Measurements from ENCODE around the gene CLDN22. TPM values are rescaled to one million over a fixed set of nuclear protein-coding genes. Genes with fewer than 3 reads are reported as not detected.

CLDN22 gene
- total RNA-seq, 3 donors from 2014 or later, result not detected

GRCh38 chr4:183337833-183338232, 17.8 kb upstream of the CLDN22 start:
- intact Hi-C loops (cut with DNase I; ENCODE audit: low total_unique reads), result no loop called here
- no peak overlapping the region for H3K4me3 ChIP-seq

GRCh38 chr4:183337349-183337748, 17.3 kb upstream of the CLDN22 start:
- no peak for TF ChIP-seq POLR2A (IDR thresholded peaks at IDR 0.05)
- TF ChIP-seq POLR2AphosphoS5 (IDR thresholded peaks at IDR 0.05), result no peak
- TF ChIP-seq CTCF (IDR thresholded peaks at IDR 0.05), result no peak
- intact Hi-C loops (cut with DNase I; ENCODE audit: low total_unique reads), result no loop called here
- no peaks in the 10 kb centered on the region for H3K27me3 ChIP-seq
- H3K36me3 ChIP-seq, result no peaks in the 10 kb centered on the region
- no peaks in the 10 kb centered on the region for H3K9me3 ChIP-seq
- DNase-seq (ENCODE audit: low spot score in 2 of 2), result no peak
- peak overlapping the region in 1 of 2 donors; percentile 14 for H3K27ac ChIP-seq
- no peaks in the 10 kb centered on the region for H3K4me1 ChIP-seq
- no peak overlapping the region for H3K4me3 ChIP-seq

More at GRCh38 chr4:183337833-183338232, 17.8 kb upstream of the CLDN22 start:
- no peak for TF ChIP-seq CTCF (IDR thresholded peaks at IDR 0.05)
- no peak for TF ChIP-seq POLR2A (IDR thresholded peaks at IDR 0.05)
- no peak for TF ChIP-seq POLR2AphosphoS5 (IDR thresholded peaks at IDR 0.05)
- Histone ChIP-seq H3K27ac (peak overlapping the region in 1 of 2 donors; percentile 14), H3K36me3 (no peaks in the 10 kb centered on the region), H3K4me1 (no peaks in the 10 kb centered on the region), H3K27me3 (no peaks in the 10 kb centered on the region), H3K9me3 (no peaks in the 10 kb centered on the region)
- no peak for DNase-seq (ENCODE audit: low spot score in 2 of 2)

- Histone ChIP-seq H3K27me3 (no peaks in the 10 kb centered on the region), H3K9me3 (no peaks in the 10 kb centered on the region), H3K4me3 (no peak overlapping the region), H3K27ac (no peak overlapping the region), H3K4me1 (no peaks in the 10 kb centered on the region), H3K36me3 (no peaks in the 10 kb centered on the region)
- DNase-seq (ENCODE audit: low spot score in 2 of 2), result no peak
- intact Hi-C loops (cut with DNase I; ENCODE audit: low total_unique reads), result no loop called here
- TF ChIP-seq POLR2A (IDR thresholded peaks at IDR 0.05) (no peak), CTCF (IDR thresholded peaks at IDR 0.05) (no peak), POLR2AphosphoS5 (IDR thresholded peaks at IDR 0.05) (no peak)
Observed at GRCh38 chr4:183335369-183335940, 15.4 kb upstream of the CLDN22 start.

GRCh38 chr4:183333983-183334382, 13.9 kb upstream of the CLDN22 start:
- no peaks in the 10 kb centered on the region for H3K27me3 ChIP-seq
- H3K27ac ChIP-seq, result no peak overlapping the region
- DNase-seq (ENCODE audit: low spot score in 2 of 2), result no peak
- H3K9me3 ChIP-seq, result no peaks in the 10 kb centered on the region
- no peak overlapping the region for H3K4me3 ChIP-seq
- intact Hi-C loops (cut with DNase I; ENCODE audit: low total_unique reads), result no loop called here
- no peak for TF ChIP-seq POLR2AphosphoS5 (IDR thresholded peaks at IDR 0.05)
- TF ChIP-seq CTCF (IDR thresholded peaks at IDR 0.05), result no peak
- TF ChIP-seq POLR2A (IDR thresholded peaks at IDR 0.05), result no peak
- H3K4me1 ChIP-seq, result no peaks in the 10 kb centered on the region
- no peaks in the 10 kb centered on the region for H3K36me3 ChIP-seq

GRCh38 chr4:183333202-183333601, 13.1 kb upstream of the CLDN22 start:
- Histone ChIP-seq H3K27ac (no peak overlapping the region), H3K9me3 (no peaks in the 10 kb centered on the region), H3K4me3 (no peak overlapping the region), H3K4me1 (no peaks in the 10 kb centered on the region), H3K36me3 (no peaks in the 10 kb centered on the region), H3K27me3 (no peaks in the 10 kb centered on the region)
- TF ChIP-seq POLR2AphosphoS5 (IDR thresholded peaks at IDR 0.05) (no peak), CTCF (IDR thresholded peaks at IDR 0.05) (no peak), POLR2A (IDR thresholded peaks at IDR 0.05) (no peak)
- no peak for DNase-seq (ENCODE audit: low spot score in 2 of 2)
- intact Hi-C loops (cut with DNase I; ENCODE audit: low total_unique reads), result no loop called here

All from breast epithelium (tissue), 4 donors.